MM.1S (cell line): ENCODE measurements around the gene TNFAIP8.

Source experiments
- DNase-seq: peaks from one replicate; pipeline ENCODE4 v3.0.0-alpha.2; 2015
- H2AFZ ChIP-seq: fragments of 300-600 bp; sonication (generic); 2 replicates; pipeline ENCODE4 v1.6.0; 2016; ENCODE audit warnings: antibody characterized with exemption, low read length
- H3F3A ChIP-seq: fragments of 300-600 bp; sonication (generic); 2 replicates; pipeline ENCODE4 v1.6.1; 2016; ENCODE audit warnings: mild to moderate bottlenecking, antibody characterized with exemption, low read length, moderate library complexity, mixed read lengths; ENCODE audit not compliant: insufficient read depth
- H3K27ac ChIP-seq: fragments of 300-600 bp; sonication (generic); 2 replicates; pipeline ENCODE4 v1.5.1; 2016; ENCODE audit warnings: mild to moderate bottlenecking, low read length
- H3K27me3 ChIP-seq: fragments of 300-600 bp; sonication (generic); replicated peaks from 2 replicates; pipeline ENCODE4 v1.6.0; 2016; ENCODE audit warnings: low read length; ENCODE audit not compliant: insufficient read depth
- H3K36me3 ChIP-seq: fragments of 300-600 bp; sonication (generic); replicated peaks from 2 replicates; pipeline ENCODE4 v1.6.1; 2016; ENCODE audit warnings: mild to moderate bottlenecking, low read length, mixed read lengths; ENCODE audit not compliant: insufficient read depth
- H3K4me1 ChIP-seq: fragments of 300-600 bp; sonication (generic); 2 replicates; pipeline ENCODE4 v1.6.1; 2016; ENCODE audit warnings: low read length, mixed read lengths
- H3K4me2 ChIP-seq: fragments of 300-600 bp; sonication (generic); 2 replicates; pipeline ENCODE4 v1.6.0; 2016; ENCODE audit warnings: low read depth, low read length
- H3K4me3 ChIP-seq: fragments of 300-600 bp; sonication (generic); 2 replicates; pipeline ENCODE4 v1.5.1; 2016; ENCODE audit warnings: low read length, mixed read lengths
- H3K79me2 ChIP-seq: fragments of 300-600 bp; sonication (generic); 2 replicates; pipeline ENCODE4 v1.6.1; 2016; ENCODE audit warnings: mixed run types, low read length, mixed read lengths
- H3K9ac ChIP-seq: fragments of 300-600 bp; sonication (generic); 2 replicates; pipeline ENCODE4 v1.6.1; 2016; ENCODE audit warnings: low read length, mixed read lengths
- H3K9me2 ChIP-seq: fragments of 300-600 bp; sonication (generic); replicated peaks from 2 replicates; pipeline ENCODE4 v1.6.1; 2016; ENCODE audit warnings: mild to moderate bottlenecking, low read length, mixed read lengths; ENCODE audit not compliant: insufficient read depth
- H3K9me3 ChIP-seq: fragments of 300-600 bp; sonication (generic); replicated peaks from 2 replicates; pipeline ENCODE4 v1.6.1; 2016; ENCODE audit warnings: mild to moderate bottlenecking, low read length, mixed read lengths; ENCODE audit not compliant: insufficient read depth
- H4K20me1 ChIP-seq: fragments of 300-600 bp; sonication (generic); 2 replicates; pipeline ENCODE4 v1.6.1; 2016; ENCODE audit warnings: mild to moderate bottlenecking, low read length, moderate library complexity, mixed read lengths; ENCODE audit not compliant: insufficient read depth
- CTCF ChIP-seq: fragments of 300-600 bp; sonication (generic); IDR thresholded peaks from 2 replicates; pipeline ENCODE4 v1.5.1; 2016; ENCODE audit warnings: antibody characterized with exemption, low read length, mixed read lengths
- EZH2 ChIP-seq: fragments of 300-600 bp; sonication (generic); optimal IDR thresholded peaks from 2 replicates; pipeline ENCODE3; 2017; ENCODE audit warnings: low read depth, mild to moderate bottlenecking, antibody characterized with exemption, low read length, mixed read lengths
- EZH2phosphoT487 ChIP-seq: fragments of 300-600 bp; sonication (generic); IDR thresholded peaks from 2 replicates; pipeline ENCODE4 v1.6.1; 2018; ENCODE audit warnings: antibody characterized with exemption, low read length

TNFAIP8 gene

GRCh38 chr5:119336845-119337580, 18.8 kb upstream of the TNFAIP8 start:
- no peaks in the 10 kb centered on the region for H3K36me3 ChIP-seq
- H3K9me3 ChIP-seq, result no peaks in the 10 kb centered on the region
- no peaks in the 10 kb centered on the region for H3K9me2 ChIP-seq
- H3K4me3 ChIP-seq, result peak overlapping the region; percentile 83
- peak overlapping the region; percentile 95 for H3K27ac ChIP-seq
- H3K79me2 ChIP-seq, result peaks cover 94% of the 10 kb centered on the region
- peaks cover 47% of the 10 kb centered on the region for H3K4me1 ChIP-seq
- peak overlapping the region; percentile 94 for H3K4me2 ChIP-seq
- TF ChIP-seq CTCF (no peak), EZH2phosphoT487 (no peak), EZH2 (no peak)
- H3F3A ChIP-seq, result peaks cover 93% of the 10 kb centered on the region
- DNase-seq, result no peak
- H3K27me3 ChIP-seq, result no peaks in the 10 kb centered on the region
- no peaks in the 10 kb centered on the region for H4K20me1 ChIP-seq
- H2AFZ ChIP-seq, result no peak overlapping the region
- H3K9ac ChIP-seq, result peak overlapping the region; percentile 24; the same call in 1 of the 2 replicates

GRCh38 chr5:119338326-119338946, 17.4 kb upstream of the TNFAIP8 start:
- H3K4me1 ChIP-seq, result peaks cover 56% of the 10 kb centered on the region

GRCh38 chr5:119339344-119339743, 16.5 kb upstream of the TNFAIP8 start:
- Histone ChIP-seq H4K20me1 (no peaks in the 10 kb centered on the region), H3F3A (peaks cover 79% of the 10 kb centered on the region), H3K4me1 (peaks cover 65% of the 10 kb centered on the region), H2AFZ (no peak overlapping the region), H3K36me3 (no peaks in the 10 kb centered on the region), H3K9me2 (no peaks in the 10 kb centered on the region), H3K27ac (peak overlapping the region; percentile 95; the same call in 1 of the 2 replicates), H3K4me3 (peak overlapping the region; percentile 83), H3K27me3 (no peaks in the 10 kb centered on the region), H3K9ac (peak overlapping the region; percentile 64; the same call in 1 of the 2 replicates), H3K79me2 (peaks cover 98% of the 10 kb centered on the region), H3K4me2 (peak overlapping the region; percentile 94), H3K9me3 (no peaks in the 10 kb centered on the region)
- no peak for TF ChIP-seq EZH2
- TF ChIP-seq CTCF, result no peak
- no peak for TF ChIP-seq EZH2phosphoT487
- no peak for DNase-seq

More at GRCh38 chr5:119338326-119338946, 17.4 kb upstream of the TNFAIP8 start:
- no peaks in the 10 kb centered on the region for H3K36me3 ChIP-seq
- peak overlapping the region; percentile 94 for H3K4me2 ChIP-seq
- H3K9ac ChIP-seq, result peak overlapping the region; percentile 24; the same call in 1 of the 2 replicates
- H3K4me3 ChIP-seq, result peak overlapping the region; percentile 83
- H3K27me3 ChIP-seq, result no peaks in the 10 kb centered on the region
- no peak for DNase-seq
- peak overlapping the region; percentile 95; the same call in 1 of the 2 replicates for H3K27ac ChIP-seq
- no peaks in the 10 kb centered on the region for H3K9me3 ChIP-seq
- no peaks in the 10 kb centered on the region for H3K9me2 ChIP-seq
- H2AFZ ChIP-seq, result no peak overlapping the region
- TF ChIP-seq CTCF (no peak), EZH2phosphoT487 (no peak), EZH2 (no peak)
- peaks cover 88% of the 10 kb centered on the region for H3F3A ChIP-seq
- H4K20me1 ChIP-seq, result no peaks in the 10 kb centered on the region
- H3K79me2 ChIP-seq, result peaks cover 98% of the 10 kb centered on the region
